ENCODE measurements around the gene CACNA2D2.

CACNA2D2 gene

DNA sequence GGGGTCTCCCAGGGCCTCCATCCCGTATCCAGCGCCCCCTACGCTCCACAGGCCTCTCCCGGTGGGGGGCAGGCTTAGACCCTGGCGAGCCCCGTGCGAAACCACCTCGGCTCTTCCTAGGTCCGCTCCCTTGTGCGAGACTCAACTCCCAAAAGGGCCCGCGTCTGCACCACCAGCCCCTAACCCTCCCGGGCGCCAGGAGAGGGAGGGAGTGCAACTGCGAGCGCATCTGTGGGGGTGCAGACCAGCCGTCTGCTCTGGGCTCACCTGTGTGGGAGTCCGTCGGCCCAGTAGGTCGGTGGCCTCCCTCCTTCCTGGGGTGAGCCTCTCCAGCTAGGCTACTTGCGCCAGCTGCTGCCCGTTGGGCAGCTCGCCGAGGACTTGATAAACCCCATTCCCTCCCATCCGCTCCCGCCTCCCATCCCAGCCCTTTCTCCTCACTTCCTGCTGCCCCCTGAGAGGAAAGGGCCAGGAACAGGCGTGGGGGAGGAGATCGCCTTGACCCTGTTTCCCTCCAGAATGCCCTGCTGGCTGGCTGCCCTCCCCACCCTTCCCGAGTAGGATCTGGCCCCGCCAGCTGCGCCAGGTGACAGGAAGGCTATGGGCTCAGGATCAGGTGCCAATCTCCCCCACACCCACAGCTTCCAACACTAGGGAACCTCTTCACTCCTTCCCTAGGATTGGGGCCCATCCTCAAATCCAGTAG, 180.9 kb downstream of the CACNA2D2 start, which contains the start of gene HYAL2:
HYAL2 (minus strand) TSS at position 360 of the 706 bp plus-strand sequence. CDS start 2,256 bp downstream, outside the sequence.
- no peak for DNase-seq

DNA sequence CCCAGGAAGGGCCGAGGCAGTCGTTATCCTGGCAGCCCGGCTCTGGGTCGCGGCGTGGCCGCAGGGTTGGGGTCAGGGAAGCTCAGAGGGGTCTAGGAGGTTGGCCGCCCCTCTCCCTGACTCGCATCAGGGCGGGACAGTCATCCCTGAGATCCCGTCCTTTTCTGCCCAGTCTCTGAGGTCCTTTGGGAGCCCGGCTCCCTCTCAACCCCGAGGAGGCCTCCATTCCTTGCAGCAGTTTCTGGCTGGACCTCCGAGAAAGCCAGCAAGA, 181.4 kb downstream of the CACNA2D2 start:
- DNase-seq, result no peak

DNA sequence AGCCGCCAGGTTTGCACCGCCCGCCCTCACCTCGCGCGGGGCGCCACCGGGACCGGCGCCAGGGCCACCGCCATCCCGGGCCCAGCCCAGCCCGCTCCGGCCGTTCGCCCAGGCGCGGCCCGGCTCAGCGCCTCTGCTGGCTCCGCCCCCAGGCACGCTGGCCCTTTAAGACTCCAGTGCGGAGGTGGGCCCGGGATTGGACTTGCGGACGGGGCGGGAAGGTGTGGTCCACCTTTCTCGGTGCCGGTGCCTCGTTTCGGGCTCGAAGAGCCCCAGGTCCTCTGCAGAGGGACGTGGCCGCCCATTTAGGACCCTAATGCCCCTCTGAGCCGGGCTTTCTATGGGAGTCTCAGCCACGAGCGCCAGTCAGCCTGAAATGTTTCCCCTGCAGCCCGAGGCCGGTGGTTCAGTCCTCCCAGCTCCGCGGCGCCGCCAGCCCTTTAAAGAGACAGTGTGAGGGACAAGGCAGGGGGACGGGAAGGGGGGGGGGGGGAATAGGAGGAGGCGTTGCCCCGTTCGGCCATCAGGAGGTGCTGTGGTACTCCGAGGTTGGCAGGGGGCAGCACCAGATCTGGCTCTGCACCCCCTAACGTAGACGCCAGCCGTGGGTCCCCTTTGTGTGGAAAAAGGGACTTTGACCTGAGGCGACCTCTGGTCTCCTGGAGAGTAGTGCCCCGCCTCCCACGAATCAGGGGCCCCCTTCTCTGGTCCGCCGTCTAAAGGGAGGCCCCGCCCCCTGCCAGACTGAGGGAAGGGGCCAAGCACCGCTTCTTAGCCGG, 181.9 kb downstream of the CACNA2D2 start:
- peak; percentile 94 for DNase-seq

DNA sequence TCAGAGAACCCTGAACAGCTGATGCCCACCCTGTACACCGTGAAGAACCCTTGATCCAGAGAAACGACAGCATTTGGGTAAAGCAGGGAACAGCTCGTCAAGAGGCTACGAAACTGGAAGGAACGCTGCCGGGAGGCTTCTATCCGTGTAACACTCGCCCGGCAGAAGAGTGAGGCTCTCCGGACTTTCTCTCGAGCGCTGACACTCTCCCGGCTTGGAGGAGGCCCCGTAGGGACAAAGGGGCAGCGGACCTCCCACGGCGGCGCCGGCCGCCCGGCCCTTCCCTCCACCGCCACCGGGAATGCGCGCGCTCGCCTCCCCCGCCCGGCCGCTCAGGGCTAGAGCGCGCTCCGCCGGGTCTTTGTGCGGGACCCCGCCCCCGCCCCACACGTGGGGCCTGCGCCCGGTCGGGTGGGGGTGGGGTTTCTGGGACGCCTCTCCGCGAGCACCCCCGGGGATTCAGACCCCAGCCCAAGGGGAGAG, 182.5 kb downstream of the CACNA2D2 start:
- peak; percentile 71 for DNase-seq

- no peak for DNase-seq
Measured at GRCh38 chr3:50319894-50320625, 183.4 kb downstream of the CACNA2D2 start.

DNA sequence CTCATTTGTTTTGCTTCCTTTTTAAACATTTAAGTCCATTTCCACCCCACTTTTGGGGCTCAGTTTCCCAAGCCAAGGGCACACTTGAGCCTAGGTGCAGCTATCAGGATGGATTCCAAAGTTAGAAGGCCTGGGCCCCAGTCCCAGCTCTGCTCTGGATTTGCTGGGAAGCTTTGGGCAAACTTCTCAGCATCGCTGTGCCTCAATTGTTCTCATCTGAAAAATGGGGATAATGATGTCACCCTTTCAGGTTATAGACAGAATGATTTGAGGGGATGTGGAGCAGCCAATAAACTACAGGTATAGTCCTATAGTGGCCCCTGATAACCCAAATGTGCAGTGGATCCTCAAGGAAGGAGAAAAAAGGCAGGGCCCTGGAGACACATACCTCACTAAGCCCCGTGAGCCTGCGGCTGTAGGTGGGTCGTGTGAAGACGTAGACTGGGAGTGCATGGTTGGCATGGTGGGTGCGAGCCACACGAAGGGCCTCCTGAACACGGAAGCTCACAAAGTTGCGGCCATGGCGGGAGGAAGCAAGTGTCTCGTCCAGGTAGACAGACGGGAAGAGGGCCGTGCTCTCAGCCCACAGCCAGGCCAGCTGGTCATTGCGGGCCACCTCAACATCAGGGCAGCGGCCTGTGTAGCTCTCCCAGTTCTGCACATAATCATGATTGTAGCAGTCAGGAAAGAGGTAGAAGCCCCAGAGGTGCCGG, 184.1 kb downstream of the CACNA2D2 start:
- DNase-seq, result no peak

DNA sequence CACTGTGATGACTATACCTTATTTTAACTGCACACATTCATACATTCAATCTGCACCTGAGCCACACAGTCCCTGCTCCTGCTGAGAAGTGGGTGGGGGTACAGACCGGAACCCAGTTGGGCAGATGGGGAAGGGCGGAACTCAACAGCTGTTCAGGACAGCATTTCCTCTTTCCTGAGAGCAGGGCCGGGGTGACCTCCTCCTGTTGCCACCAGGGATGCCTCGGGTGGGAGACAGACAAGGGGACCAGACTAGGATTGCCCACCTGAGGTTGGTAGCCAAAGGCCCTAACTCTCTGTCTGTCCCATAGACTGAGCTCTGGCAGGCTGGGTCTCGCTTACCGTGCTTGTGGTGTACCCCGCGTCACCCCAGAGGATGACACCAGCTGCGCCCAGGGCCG, 184.8 kb downstream of the CACNA2D2 start:
- no peak for DNase-seq

DNA sequence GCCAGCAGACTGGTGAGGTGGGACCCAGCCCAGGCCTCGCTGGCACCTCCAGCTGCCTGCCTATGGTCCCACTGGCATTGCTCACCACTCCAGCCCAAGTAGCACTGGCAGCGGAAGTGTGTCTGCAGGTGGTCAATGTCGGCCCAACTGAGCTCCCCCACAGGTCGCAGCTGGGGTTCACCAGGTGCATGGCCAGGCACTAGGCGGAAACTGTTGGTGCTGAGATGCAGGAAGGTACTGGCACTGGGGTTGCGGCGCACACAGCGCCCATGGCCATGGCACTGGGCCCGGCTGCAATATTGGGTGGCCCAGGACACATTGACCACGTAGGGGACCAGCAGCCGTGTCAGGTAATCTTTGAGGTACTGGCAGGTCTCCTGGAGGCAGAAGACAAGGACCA, 185.3 kb downstream of the CACNA2D2 start:
- no peak for DNase-seq

DNA sequence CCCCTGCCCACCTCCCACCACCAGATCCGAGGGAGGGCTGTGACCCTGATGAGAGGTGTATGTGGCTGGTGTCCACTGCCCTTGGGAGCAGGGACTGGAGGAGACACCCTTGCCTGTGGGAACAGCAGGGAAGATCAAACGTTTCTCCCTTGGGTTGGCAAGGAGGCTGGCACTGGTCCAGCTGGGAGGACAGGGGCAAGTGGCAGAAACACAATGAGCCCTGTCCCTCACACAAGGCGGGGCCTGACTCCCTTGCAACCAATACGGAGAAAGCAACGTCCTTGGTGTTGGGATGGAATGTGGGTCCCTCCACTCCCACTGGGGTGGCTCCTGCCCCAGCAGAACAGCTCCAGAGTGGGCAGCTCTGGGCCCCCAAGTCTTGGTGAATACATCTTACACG, 186.1 kb downstream of the CACNA2D2 start:
- DNase-seq, result no peak

- DNase-seq, result no peak
Measured at GRCh38 chr3:50316657-50317242, 186.7 kb downstream of the CACNA2D2 start.

DNA sequence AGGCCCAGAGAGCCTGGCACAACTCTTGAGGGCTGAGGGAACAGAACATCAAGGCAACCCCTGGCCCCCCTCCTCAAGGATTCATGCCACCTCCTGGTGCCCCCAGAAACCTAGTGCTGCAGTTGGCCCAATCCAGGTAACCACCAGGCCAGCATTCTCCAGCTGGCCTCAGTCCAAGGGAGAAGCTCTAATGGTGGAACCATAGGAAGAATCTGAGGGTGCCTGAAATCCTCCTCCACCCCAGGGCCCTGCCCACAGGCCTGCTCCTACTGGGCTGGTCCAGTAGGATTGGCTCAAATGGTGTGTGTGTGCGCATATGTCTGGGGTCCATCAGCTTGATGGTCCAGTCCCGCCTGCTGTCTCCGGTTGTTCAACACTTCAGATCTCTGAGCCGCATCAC, 188.6 kb downstream of the CACNA2D2 start:
- no peak for DNase-seq

DNA sequence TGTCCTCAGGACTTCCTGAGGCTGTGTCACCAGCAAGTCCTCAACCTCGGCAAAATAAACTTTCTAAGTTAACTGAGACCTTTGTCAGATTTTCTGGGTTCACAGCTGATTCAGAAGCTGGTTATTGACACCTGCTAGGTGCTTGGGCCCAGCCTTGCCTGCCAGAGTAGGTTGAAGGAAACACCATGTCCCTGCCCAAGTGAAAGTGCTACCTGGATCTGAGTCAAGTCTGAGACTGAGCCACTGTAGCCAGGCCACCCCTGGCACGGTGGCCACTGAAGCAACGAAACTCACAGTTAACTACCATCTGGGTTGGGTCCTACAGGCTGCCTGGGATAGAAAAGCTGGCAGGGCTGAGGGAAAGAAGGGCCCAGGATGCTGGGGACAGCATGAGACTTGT, 189.1 kb downstream of the CACNA2D2 start:
- no peak for DNase-seq

Data from NCI-H2227 treated with DMSO at 0.1 percent for 48 hours (cell line).